HG02678 (cell line): ENCODE results near the gene CLEC1A.

Experiments
- ATAC-seq: cut with Tn5 transposase; IDR thresholded peaks from one replicate; pipeline ENCODE4 v1.9.1; 2021; ENCODE audit warnings: mild to moderate bottlenecking, moderate library complexity; ENCODE audit not compliant: unreplicated experiment

Gene CLEC1A

DNA sequence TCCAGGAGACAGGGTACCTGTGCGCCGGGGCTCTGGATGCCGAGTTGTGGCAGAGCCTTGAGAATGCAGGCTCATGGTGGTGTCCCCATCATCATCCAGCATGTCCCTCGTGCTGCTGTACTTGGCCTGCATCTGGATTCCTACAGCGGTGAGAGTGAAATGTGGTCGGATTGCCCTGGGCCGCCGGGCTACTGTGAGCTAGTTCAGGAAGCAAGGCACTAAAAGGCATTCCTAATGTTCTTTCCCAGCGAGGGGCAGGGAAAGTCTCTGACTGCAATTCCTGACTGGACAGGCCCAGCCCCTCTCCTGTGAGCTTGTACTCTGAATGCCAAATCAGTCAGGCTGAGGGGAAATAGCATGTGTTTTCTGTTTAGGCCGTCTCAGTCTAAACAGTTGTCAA, at the start of gene CLEC1A:
Gene CLEC1A (minus strand): TSS at position 195 of the 400 bp plus-strand sequence. CDS start 63 bp downstream, at position 132.
- no peak for ATAC-seq

- ATAC-seq = peak; percentile 51
Measured at GRCh38 chr12:10147714-10148403, 49.1 kb upstream of the CLEC1A start.

GRCh38 chr12:10142976-10143589, 44.3 kb upstream of the CLEC1A start:
- ATAC-seq = no peak

GRCh38 chr12:10140001-10140400, 41.2 kb upstream of the CLEC1A start:
- no peak for ATAC-seq

DNA sequence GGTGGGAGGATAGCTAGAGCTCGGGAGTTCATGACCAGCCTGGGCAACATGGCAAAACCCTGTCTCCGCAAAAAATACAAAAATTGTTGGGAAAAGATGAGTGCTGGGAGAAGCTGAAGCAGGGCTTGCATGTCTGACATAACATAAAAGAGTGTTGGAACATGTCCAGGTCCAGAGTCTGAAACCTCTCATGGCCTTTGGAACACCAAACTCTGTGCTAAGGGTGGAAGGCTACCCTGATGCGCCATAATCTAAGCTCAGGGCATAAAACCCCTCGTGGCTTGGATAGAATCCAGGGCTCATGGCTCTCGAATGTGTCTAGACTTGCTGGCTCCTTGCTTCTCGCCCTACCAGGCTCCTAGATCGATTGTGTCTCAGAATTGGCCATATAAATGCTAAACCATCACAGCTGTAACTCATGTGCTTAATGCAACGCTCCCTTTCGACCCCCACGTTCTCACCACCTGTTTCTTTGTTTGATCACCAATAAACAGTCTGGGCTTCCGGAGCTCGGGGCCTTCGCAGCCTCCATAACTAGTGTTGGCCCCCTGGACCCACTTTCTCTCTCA, 37.9 kb upstream of the CLEC1A start:
- no peak for ATAC-seq

GRCh38 chr12:10135126-10135525, 36.3 kb upstream of the CLEC1A start:
- no peak for ATAC-seq

GRCh38 chr12:10132850-10133370, 34.1 kb upstream of the CLEC1A start:
- no peak for ATAC-seq

GRCh38 chr12:10131111-10131690, 32.4 kb upstream of the CLEC1A start:
- no peak for ATAC-seq

DNA sequence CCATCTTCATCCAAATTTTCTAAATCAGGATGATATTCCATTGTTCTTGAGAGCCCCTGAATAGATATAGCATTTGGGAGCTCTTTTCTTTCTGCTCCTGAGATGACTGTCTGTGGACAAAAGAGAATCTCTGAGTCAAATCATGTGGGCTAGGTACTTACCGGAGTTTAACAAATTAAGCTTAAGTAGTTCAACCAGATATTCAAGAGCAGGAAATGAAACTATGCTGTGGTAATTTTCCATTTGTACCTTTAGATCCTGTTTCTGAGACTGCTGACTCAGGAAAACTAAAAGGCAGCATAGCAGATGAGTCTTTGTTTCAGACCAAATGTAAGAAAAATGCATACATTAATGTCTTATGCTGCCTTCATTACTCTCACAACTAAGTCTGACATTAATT, 31.3 kb upstream of the CLEC1A start, which contains the start of gene CLEC7A:
Gene CLEC7A (minus strand): TSS at position 158 of the 400 bp plus-strand sequence. CDS start 117 bp downstream, at position 41.
- peak; percentile 96 for ATAC-seq

GRCh38 chr12:10128687-10129086, 29.9 kb upstream of the CLEC1A start:
- no peak for ATAC-seq

DNA sequence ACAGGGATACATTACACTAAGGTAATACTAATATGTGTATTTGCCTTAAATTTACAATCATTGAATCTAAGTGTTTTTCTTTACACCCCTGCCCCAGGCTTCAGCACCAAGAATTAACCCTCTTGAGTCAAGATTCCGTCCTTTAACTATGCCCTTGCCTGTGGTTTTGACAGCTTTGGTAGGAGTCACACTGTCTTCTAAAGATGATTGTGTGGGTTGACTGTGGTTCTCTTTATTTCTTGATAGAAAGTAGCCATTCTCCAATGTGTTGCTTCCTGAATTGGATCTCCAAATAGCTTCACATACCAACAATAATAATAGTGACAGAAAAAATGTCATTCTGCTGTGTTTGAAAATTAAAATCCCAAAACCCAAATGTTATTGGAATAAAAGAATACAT, 27.6 kb upstream of the CLEC1A start:
- ATAC-seq = no peak

GRCh38 chr12:10122689-10123088, 23.9 kb upstream of the CLEC1A start:
- ATAC-seq = no peak

DNA sequence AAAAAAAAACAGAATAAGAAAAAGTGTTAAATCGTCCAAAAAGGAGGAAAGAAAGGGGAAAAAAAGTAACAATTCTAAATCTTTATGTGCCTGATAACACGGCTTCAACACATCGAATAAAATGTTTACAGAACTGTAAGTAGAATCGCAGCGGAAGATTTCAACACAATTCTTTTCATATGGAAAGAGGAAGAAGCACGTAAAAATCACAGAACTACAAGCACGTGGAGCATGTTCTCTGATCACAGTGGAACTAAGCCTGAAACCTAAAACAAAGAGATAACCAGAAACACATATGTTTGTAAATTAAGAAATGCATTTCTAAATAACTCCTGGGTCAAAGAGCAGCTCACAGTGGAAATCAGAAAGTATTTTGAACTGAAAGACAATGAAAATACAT, 22.5 kb upstream of the CLEC1A start:
- no peak for ATAC-seq

DNA sequence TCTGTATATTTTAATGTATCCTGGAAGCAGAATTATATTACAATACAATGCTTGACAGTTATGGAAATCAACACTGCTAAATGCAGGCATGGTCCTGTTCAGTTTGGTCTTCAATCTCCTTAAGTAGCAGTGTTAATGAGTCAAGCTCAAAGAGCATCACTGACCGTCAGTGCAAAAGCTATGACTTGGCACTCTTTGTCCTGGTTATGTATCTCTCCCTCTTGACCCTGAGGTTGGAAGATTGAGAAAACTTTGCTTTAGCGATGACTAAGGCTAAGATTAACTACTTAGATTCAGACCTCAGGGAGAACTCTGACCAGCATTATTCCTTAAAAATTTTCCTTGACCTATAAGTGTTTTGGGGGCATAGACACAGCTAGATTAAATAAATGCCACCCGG, 20.3 kb upstream of the CLEC1A start:
- ATAC-seq = no peak

- ATAC-seq = no peak
Measured at GRCh38 chr12:10115890-10116289, 17.1 kb upstream of the CLEC1A start.

DNA sequence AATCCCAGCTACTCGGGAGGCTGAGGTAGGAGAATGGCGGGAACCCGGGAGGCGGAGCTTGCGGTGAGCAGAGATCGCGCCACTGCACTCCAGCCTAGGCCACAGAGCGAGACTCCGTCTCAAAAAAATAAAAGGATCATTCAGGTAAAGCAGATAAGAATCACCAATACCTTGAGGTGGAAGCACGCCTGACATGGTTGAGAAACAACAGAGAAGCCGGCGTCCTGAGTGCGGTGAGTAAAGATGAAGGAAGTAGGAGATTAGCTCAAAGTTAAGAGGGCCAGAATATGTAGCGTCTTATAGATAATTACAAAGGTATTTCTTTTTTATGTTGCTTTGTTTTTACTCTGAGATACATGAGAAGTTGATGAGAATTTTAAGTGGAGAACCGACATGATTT, 16.5 kb upstream of the CLEC1A start:
- no peak for ATAC-seq

DNA sequence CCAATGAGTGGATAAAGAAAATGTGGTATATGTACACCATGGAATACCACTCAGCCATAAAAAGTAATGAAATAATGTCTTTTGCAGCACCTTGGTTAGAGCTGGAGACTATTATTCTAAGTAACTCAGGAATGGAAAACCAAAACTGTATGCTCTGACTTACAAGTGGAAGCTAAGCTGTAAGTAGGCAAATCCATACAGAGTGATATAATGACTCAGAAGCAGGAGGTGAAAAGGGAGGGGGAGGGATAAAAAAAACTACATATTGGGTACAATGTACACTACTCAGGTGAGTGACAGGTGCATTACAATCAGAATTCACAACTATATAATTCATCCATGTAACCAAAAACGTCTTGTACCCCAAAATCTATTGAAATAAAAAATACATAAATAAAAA, 15.1 kb upstream of the CLEC1A start:
- ATAC-seq = no peak

GRCh38 chr12:10113075-10113474, 14.3 kb upstream of the CLEC1A start:
- ATAC-seq = no peak

- no peak for ATAC-seq
Measured at GRCh38 chr12:10111451-10111850, 12.7 kb upstream of the CLEC1A start.

DNA sequence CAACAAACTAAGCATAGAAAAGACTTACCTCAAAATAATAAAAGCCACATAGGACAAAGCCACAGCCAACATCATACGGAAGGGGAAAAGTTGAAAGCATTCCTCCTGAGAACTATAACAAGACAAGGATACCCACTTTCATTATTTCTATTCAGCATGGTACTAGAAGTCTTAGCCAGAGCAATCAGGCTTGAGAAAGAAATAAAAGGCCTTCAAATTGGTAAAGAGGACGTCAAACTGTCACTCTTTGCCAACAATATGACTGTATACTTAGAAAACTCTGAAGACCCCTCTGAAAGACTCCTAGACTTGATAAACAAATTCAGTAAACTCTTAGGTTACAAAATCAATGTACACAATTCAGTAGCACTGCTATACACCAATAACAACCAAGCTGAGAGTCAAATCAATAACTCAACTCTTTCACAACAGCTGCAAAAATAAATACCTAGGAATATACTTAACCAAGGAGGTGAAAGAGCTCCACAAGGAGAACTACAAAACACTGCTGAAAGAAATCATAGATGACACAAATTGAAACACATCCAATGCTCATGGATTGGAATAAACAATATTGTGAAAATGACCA, 11.6 kb upstream of the CLEC1A start:
- no peak for ATAC-seq

DNA sequence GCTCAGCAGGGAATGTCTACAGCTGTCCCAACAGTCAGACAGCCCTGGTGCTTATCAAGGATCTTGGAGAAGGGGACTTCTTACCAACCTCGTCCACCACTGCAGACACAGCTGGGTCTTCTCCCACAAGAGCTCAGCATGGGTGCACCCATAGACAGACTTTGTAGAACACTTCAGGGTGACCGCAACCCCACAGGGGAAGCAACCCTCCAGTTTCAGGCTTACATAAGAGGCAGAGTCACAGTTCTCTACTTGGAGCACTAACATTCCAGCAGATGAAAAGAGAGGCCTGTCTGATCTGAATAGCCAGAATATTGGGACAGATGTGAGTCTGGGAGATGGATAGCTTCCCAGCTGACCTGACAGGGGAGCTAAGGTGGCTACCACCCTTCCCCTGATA, 3.5 kb upstream of the CLEC1A start:
- no peak for ATAC-seq
